Retina (tissue), 1 donor: ENCODE measurements around the gene RAB3B.
A peak's percentile ranks its signal among the peaks of the same experiment; 100 is the strongest.
"Not testable (repeated sequence)": the region's sequence is repeated elsewhere in the genome, so short reads cannot be mapped to it uniquely, and the experiment has no call there.

Experiments used
- DNase-seq: peaks from one replicate; pipeline ENCODE4 v3.0.0-alpha.2; 2016

RAB3B gene

GRCh38 chr1:51988254-51988653 is 2.2 kb downstream of the RAB3B start:
- DNase-seq = no peak

DNA sequence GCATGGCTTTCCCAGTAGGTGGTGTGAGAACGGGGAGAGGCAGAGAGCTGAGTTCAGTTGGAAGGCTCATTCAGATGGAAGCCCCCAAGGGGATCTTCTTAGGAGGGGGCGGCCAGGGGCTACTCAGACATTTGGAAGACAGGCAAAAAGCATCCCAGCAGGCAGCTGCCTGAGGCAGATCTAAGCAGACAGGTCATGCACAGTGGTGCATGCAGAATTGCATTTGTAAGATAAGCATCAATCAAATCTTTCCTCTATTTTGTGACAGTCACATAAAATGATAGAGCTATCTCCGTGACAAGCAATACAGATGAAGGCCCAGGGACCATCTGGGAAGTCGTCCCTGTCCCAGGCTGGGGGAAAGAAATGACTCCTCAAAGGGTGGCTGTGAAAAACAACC is 3.8 kb downstream of the RAB3B start:
- peak; percentile 74 for DNase-seq

- DNase-seq = no peak
These were observed 8.3 kb downstream of the RAB3B start for GRCh38 chr1:51982161-51982560.

DNA sequence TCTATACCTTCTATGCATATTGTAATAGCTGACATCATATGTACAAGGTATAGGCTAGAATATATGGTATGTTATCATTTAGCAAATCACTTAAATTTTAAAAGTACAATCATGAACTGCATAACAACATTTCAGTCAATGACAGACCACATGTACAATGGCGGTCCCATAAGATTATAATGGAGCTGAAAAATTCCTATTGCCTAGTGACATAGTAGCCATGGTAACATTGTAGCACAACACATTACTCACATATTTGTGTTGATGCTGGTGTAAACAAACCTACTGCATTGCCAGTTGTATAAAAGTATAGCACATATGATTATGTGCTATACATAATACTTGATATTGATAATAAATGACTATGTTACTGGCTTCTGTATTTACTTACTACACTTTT is 8.9 kb downstream of the RAB3B start:
- DNase-seq = no peak

- no peak for DNase-seq
These were observed 12.4 kb downstream of the RAB3B start for GRCh38 chr1:51978099-51978498.

GRCh38 chr1:51976846-51977602 is 13.5 kb downstream of the RAB3B start:
- DNase-seq = no peak

DNA sequence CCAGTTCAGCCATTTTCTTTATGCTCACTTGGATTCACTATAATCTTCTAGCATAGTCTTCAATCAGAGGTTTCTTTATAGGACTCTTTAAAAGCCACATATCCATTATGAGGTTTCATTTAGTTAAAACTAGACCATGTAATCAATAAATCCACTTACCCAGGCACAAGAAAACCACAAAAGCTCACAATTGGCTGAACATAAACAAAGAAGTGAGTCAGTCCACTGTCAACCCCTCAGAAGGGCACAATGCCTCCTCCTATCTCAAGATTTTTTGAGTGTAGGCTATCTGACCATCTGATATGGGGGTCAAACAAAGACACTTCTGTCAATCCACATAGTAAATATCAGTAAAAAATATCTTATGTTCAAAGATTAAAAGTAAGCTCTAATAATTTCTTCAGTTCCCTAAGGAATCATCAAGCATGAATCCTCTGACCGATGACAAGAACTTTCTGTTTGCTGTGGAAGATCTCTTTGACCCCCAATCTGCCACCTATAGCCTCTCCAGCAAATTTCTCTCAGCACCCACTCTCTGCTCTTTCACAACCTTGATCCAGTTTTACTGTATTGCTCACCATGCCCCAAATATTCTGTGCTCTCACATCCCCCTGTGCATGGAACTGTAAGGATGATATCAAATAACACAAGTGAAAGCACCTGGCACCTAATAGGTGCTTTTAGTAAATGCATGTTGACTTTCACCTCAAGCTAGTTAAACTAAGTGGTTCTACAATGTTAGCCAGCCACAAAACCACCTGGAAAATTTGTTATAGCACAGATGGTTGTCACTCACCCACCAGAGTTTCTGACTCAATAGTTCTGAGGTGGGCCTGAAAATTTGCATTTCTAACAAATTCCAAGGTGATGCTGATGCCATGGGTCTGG is 16.7 kb downstream of the RAB3B start:
- no peak for DNase-seq

DNA sequence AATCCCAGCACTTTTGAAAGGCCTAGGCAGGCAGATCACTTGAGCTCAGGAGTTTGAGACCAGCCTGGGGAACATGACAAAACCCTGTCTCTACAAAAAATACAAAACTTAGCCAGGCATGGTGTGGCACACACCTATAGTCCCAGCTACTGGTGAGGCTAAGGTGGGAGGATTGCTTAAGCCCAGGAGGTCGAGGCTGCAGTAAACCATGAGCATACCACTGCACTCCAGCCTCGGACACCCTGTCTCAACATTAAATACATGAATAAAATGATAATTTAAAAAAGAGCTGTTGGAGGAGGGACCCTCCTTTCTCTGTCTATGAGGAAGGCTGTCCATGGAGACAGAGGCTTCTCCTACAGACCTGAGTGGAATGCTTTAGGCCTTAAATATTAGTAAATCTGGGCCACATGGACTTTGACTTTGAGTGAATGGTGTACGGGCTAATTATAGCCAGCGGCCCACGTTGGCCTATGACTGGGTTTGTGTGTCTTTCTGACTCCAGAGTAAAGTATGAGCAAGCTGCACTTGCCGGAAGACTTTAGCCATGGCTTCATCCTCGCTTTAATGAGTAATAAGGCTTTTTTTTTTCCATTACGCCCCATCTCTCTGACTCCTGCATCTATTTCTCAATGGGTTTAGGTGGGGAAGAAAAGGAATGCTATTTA is 21.3 kb downstream of the RAB3B start:
- no peak for DNase-seq

GRCh38 chr1:51968632-51969031 is 21.9 kb downstream of the RAB3B start:
- no peak for DNase-seq

GRCh38 chr1:51967213-51967791 is 23.2 kb downstream of the RAB3B start:
- not testable (repeated sequence) for DNase-seq

DNA sequence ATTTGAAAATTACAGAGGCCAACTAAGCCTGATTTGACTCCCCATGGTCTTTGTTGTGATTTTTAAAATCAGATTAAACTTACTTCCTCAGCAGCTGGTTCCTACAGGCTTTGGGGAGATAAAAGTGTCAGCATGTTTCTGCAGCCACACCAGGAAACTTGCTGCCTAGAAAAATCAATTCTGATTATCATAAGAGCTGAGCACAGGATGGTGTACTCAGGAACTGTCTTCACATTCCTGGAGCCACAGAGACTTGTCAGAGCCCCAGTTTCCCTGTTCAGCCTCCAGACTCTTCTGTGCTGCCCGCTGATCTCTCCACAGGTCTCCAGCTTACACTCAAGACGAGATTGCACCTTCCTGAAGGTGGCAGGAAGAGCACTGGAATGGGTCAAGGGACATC is 23.9 kb downstream of the RAB3B start:
- no peak for DNase-seq

DNA sequence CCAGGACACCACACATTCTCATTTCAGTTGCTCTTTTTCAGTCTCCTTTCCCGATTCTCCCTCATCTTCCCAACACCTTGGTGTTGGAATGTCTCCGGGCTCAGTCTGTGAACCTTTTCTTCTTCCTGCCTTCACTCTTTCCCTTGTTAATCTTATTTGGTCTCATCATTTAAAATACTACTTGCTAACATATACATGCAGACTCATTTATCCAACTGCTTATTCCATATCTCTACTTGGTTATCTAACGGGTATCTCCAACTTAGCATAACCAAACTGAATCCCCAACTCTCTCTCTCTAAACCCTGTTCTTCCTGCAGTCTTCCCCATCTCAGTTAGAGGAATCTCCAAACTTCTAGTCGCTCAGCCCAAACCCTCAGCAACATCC is 26.2 kb downstream of the RAB3B start:
- no peak for DNase-seq

DNA sequence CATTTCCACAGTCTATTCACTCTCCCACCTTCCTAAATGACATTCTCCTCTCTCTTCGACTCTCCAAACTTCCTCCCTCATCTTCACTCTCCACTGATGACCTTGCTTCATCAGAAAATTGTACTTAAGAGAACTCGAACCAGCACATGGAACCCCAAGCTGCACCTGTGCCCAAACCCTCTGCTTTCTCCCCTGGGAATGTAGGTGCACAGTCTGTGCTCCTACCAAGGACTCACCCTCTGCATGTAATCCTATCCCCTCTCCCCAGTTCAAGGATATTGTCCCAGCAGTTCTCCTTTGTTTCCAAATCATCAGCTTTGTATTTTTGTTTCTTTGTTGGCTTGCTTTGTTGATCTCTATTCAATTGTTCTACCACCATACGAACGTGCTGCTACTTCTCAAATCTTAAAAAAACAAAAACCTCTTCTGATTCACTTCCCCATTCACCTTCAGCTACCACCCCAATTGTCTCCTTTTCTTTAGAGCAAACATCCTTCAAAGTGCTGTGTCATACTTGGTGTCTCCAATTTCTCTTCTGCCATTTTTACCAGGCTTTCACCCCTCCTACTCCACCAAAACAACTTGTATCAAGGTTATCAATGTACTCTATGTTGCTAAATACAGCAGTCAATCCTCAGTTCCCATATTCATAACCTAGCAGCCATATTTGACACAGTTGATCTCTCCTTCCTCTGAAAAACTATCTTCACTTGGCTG is 26.8 kb downstream of the RAB3B start:
- no peak for DNase-seq

DNA sequence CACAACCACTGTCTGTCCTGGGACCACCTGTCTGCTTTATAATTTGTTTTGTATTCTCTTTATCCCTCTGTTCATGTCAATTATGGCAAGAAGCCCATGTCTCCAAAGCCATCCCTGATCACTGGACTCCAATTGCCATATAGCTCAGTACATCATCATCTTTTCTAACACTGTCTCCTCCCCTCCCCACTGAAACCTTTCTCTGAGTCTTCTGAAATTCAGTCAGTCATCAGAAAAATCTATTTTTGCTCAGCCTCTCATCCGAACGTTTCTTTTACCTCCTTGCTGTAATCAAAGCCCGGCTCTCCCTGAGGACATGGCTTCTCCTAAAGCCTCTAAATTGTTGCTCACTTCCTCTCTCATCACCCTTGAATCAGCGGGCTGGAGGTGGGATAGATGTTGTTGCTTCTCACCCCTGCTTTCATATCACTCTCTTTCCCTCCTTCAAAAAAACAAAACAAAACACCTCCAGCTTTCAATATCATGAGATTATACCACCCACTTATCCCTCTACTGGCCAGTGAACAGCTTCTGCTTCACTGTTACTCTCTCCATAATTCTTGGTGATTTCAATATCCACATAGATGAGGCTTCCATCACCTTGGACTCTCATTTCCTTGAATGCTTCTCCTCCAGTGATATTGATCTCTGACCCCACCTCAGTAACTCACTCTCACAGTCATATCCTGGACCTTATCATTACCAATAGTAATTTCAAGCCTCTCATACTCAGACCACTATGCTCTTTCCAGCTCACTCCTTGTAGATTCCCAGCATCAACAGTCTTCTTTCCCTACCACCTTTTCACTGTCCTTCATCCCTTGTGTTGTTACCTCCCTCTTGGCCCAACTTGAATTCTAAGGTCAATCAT is 27.8 kb downstream of the RAB3B start:
- DNase-seq = no peak

DNA sequence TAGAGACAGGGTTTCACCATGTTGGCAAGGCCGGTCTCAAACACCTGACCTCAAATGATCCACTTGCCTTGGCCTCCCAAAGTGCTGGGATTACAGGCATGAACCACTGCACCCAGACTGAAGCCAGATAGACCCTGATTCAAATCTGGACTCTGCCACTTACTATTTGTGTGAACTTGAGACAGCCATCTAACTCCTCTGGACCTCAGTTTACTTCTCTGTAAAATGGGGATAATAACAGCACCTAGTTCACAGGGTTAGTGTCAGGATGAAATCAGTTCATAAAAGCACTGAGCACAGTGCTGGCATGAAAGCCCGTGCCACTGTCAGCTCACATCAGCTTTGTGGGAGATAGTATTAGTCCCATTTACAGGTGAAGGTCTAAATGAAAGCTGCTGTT is 28.5 kb downstream of the RAB3B start:
- DNase-seq = no peak

DNA sequence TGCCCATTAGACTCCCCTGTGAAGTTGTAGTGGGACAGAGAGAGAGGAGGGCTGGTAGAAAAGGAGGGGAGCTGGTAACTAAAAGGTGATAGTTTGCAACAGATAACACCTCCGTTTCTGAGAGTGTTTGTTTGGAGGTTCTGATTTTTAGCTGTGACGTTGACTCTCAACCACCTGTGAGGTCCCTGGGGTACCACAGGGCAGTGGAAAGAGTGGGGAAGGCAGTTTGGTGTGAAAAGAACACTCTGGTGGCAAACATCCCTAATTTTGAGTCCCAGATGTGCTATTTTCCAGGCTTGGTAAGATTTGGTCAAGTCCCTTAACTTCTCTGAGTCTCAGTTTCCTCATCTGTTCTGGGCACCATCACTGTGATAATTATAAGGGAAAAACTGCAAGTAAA is 29.3 kb downstream of the RAB3B start:
- no peak for DNase-seq

GRCh38 chr1:51960262-51960661 is 30.2 kb downstream of the RAB3B start:
- DNase-seq = no peak

GRCh38 chr1:51958824-51959223 is 31.7 kb downstream of the RAB3B start:
- no peak for DNase-seq

DNA sequence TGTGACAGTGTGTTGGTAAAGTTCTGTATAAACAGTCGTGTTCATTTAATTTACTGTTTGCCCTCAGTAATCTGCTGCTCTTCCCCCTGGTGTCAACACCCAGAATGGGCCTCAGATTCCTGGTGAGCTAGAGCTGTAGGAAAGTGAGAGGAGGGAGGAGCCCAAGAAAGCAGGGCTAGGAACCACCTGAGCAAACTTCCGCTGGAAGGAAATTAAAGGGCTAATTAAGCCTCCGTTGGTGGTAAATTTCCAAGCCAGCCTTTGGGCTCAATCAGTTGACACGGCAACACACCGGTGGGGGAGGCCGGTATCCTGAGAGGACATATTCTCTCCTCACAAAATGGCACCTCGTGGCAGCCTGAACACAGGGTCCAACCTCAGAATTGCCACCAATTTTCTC is 32.9 kb downstream of the RAB3B start:
- DNase-seq = no peak

DNA sequence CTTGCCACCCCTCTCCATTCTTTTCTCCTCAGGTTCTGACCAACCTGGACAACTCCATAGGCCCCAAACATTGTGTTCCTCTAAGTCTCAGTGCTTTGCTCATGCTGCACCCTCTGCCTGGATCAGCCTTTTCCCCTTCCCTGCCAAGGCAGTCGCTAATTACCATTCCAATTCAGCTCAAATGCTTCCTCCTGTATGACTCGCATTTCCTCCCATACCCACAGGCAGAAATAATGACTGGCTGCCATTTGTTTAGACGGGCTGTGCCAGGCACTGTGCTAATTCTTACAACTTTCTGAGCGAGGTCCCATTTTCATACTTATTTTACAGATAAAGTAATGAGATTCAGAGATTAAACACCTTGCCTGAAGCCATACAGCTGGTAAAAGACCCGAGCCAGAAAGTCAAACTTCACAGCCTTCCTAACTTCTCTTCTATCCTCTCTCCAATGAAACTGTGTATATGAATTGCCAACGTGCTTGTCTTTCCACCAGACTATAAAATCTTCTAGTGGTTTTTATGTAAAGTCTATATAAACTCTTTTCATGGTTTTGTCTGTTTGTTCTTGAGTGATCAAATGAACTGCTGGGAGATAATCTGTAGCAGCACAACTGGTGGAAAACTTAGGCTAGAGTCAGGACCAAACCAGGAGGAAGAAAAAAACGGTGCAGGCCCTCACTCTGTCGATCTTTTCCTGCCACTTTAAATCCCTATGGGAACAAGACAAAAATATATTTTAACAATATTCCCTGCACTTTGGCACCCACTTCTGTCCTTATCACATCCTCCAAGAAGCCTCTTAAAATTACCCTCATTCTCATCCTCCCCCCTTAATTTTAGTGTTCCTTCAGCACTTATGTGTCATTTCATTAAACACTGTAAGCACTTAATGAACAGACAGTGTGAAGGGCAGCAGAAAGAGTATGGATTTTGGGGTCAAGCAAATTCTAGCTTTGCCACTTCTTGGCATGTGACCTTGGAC is 33.7 kb downstream of the RAB3B start:
- no peak for DNase-seq
